Heart left ventricle (tissue), 16 donors: ENCODE results near the gene FAF1. TPM values are rescaled to one million over a fixed set of nuclear protein-coding genes. Genes with fewer than 3 reads are reported as not detected.

Experiments used
- ATAC-seq, 4 donors: fragments of 200-7000 bp; cut with Tn5 transposase; one replicate each; pipeline ENCODE4 v1.9.1; 2020 to 2022; ENCODE audit warnings: moderate library complexity in 4 of 4, mild to moderate bottlenecking in 3 of 4, moderate number of reproducible peaks in 1 of 4
- DNase-seq, 5 donors: peaks; one replicate each; pipeline ENCODE4 v3.0.0-alpha.2; 2020
- H3K27ac ChIP-seq, 12 donors: fragments of 200-600 bp; sonication (generic) in 4 of 12; one replicate each; pipeline versions ENCODE4 v1.5.0 to v1.8.0; 2016 to 2022; ENCODE audit warnings: mild to moderate bottlenecking in 2 of 12
- H3K27me3 ChIP-seq, 9 donors: fragments of 200-600 bp; sonication (generic) in 2 of 9; one replicate each; pipeline versions ENCODE4 v1.5.1 to v1.8.0; 2016 to 2022; ENCODE audit warnings: mild to moderate bottlenecking in 3 of 9
- H3K36me3 ChIP-seq, 9 donors: fragments of 200-600 bp; sonication (generic) in 2 of 9; one replicate each; pipeline versions ENCODE4 v1.5.0 to v1.8.0; 2018 to 2022; ENCODE audit warnings: mild to moderate bottlenecking in 2 of 9
- H3K4me1 ChIP-seq, 12 donors: fragments of 200-600 bp; sonication (generic) in 4 of 12; one replicate each; pipeline versions ENCODE4 v1.5.0 to v1.8.0; 2016 to 2022; ENCODE audit warnings: mild to moderate bottlenecking in 3 of 12
- H3K4me3 ChIP-seq, 12 donors: fragments of 200-600 bp; sonication (generic) in 4 of 12; one replicate each; pipeline versions ENCODE4 v1.5.0 to v1.8.0; 2017 to 2022; ENCODE audit warnings: mild to moderate bottlenecking in 9 of 12, moderate library complexity in 4 of 12
- H3K9me3 ChIP-seq, 12 donors: fragments of 200-600 bp; sonication (generic) in 4 of 12; one replicate each; pipeline versions ENCODE4 v1.5.0 to v1.8.0; 2016 to 2022; ENCODE audit warnings: mild to moderate bottlenecking in 1 of 12
- CTCF ChIP-seq, 12 donors: fragments of 200-600 bp; sonication (generic) in 4 of 12; IDR thresholded peaks; one replicate each; pipeline versions ENCODE4 v1.5.0 to v1.8.0; 2018 to 2022; ENCODE audit warnings: antibody characterized with exemption in 12 of 12, mild to moderate bottlenecking in 5 of 12
- POLR2A ChIP-seq, 2 donors: fragments of 450-650 bp; IDR thresholded peaks; one replicate each; pipeline ENCODE4 v1.6.1; 2017; ENCODE audit warnings: antibody characterized with exemption in 2 of 2, mild to moderate bottlenecking in 2 of 2, moderate library complexity in 2 of 2
- WGBS, 4 donors: extraction: QIAGEN DNeasy Blood & Tissue Kit in 2 of 4; methylation state at CpG; one replicate each; pipeline versions ENCODE4 v1.1.5 to v1.1.7; 2013 to 2018; 5-methylcytosine and 5-hydroxymethylcytosine counted together
- intact Hi-C, 10 donors: fragments of 100-400 bp; cut with DNase I; formaldehyde crosslinking; loops; one replicate each; pipeline versions ENCODE4 v1.11.1 to v1.14.2; 2022
- polyA plus RNA-seq, 2 donors: library from polyadenylated mRNA; stranded (reverse); fragments of 200-250 nt; gene quantifications; one replicate each; pipeline ENCODE4 v1.2.3, GENCODE V29; 2013
- total RNA-seq, 9 donors: library from RNA; depleted of rRNA in 2 of 9; stranded (reverse); fragments of >200 nt in 2 of 9; fragmentation: NEBNext Ultra II Directional in 3 of 9; extraction: Animal tissue kit (Norgen Biotek cat#: 25700) in 3 of 9; gene quantifications; one replicate each; pipeline versions ENCODE4 v1.1.0 to v1.2.4, GENCODE V29; 2016 to 2023
- donor health status: ischemic (EF 13 %, LVEDD 7.1; RV severe dilation, severe dysfunction).
- donor health status: healthy with polysubstance abuse.
- donor health status: DM: no; HTN: yes; CAD: no.
- donor health status: DM: no; HTN: no; CAD: no.
- donor health status: ischemic (EF 25% LVEDD 6.9; RV normal size, moderate dysfunction).
- donor health status: ischemic (EF 25% LVEDD 5.7; RV mildly dilated, moderate dysfunction).
- donor health status: healthy.
- donor health status: DM: yes; HTN: yes; CAD: no.
- donor health status: ischemic (EF 35%, LVEDD 5.7; RV mildly dilated, moderate dysfunction).
- donor health status: nonischemic (EF 11% LVEDD 7.7; RV severe dilation, severe dysfunction).
- donor health status: DM: yes; HTN: yes; CAD: no.
- donor health status: PGD.
- donor health status: ischemic (EF 29% LVEDD 5.4; RV normal size, mild dysfunction).
- donor health status: nonischemic (EF 23%, LVEDD 6.1; RV moderate dilation, normal function).

FAF1 gene
- total and polyA plus RNA-seq, 11 donors, result 41.0 to 112 (median 81.3) TPM

- peaks cover 0 to 5% (median 0%) of the 10 kb centered on the region in 12 donors for H3K9me3 ChIP-seq
- peaks cover 62 to 99% (median 87%) of the 10 kb centered on the region in 9 donors for H3K27me3 ChIP-seq
- WGBS, 4 donors, result 7 to 11% (median 10%) methylated on average over 16 to 20 of the region's 20 CpGs
- no peak overlapping the region for H3K27ac ChIP-seq
- H3K36me3 ChIP-seq, result no peaks in the 10 kb centered on the region
- DNase-seq (no peak), ATAC-seq (no peak)
- H3K4me3 ChIP-seq, result peak overlapping the region in 9 of 12 donors; percentile 24 to 48 (median 40)
- intact Hi-C loops, result no loop called here
- TF ChIP-seq CTCF (IDR thresholded peaks at IDR 0.05) (no peak), POLR2A (IDR thresholded peaks at IDR 0.05) (no peak)
- H3K4me1 ChIP-seq, result peaks cover 0 to 63% (median 22%) of the 10 kb centered on the region in 12 donors
Observed at GRCh38 chr1:50417946-50418599, 542.0 kb downstream of the FAF1 start.

DNA sequence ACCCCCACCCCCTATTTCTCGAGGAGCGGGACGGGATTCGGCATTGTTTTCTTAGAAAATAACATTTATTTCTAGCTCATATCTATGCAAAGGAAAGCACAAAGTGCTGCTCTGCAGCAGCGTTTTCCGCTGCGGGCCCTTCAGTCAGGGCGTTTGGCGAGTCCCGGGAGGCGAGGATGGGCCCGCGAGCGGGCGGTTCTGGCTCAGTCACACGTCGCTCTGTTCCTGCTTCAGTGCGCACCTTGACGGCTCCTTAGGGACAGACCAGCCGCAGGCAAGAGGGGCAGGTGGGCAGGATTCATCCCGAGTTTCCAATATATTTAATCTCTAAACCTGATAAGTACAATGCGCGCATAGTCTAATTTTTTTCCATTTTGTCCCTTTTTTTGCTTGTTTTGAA lies 542.6 kb downstream of the FAF1 start:
- intact Hi-C loops, result no loop called here
- no peak overlapping the region for H3K27ac ChIP-seq
- no peak for ATAC-seq
- H3K4me1 ChIP-seq, result peaks cover 0 to 57% (median 17%) of the 10 kb centered on the region in 12 donors
- no peak for DNase-seq
- H3K27me3 ChIP-seq, result peaks cover 58 to 99% (median 81%) of the 10 kb centered on the region in 9 donors
- H3K36me3 ChIP-seq, result no peaks in the 10 kb centered on the region
- WGBS, 4 donors, result 6 to 13% (median 8%) methylated on average over 18 to 23 of the region's 23 CpGs
- TF ChIP-seq POLR2A (IDR thresholded peaks at IDR 0.05), result no peak
- no peak for TF ChIP-seq CTCF (IDR thresholded peaks at IDR 0.05)
- H3K4me3 ChIP-seq, result peak overlapping the region in 1 of 12 donors; percentile 17
- peaks cover 0 to 10% (median 0%) of the 10 kb centered on the region in 12 donors for H3K9me3 ChIP-seq

DNA sequence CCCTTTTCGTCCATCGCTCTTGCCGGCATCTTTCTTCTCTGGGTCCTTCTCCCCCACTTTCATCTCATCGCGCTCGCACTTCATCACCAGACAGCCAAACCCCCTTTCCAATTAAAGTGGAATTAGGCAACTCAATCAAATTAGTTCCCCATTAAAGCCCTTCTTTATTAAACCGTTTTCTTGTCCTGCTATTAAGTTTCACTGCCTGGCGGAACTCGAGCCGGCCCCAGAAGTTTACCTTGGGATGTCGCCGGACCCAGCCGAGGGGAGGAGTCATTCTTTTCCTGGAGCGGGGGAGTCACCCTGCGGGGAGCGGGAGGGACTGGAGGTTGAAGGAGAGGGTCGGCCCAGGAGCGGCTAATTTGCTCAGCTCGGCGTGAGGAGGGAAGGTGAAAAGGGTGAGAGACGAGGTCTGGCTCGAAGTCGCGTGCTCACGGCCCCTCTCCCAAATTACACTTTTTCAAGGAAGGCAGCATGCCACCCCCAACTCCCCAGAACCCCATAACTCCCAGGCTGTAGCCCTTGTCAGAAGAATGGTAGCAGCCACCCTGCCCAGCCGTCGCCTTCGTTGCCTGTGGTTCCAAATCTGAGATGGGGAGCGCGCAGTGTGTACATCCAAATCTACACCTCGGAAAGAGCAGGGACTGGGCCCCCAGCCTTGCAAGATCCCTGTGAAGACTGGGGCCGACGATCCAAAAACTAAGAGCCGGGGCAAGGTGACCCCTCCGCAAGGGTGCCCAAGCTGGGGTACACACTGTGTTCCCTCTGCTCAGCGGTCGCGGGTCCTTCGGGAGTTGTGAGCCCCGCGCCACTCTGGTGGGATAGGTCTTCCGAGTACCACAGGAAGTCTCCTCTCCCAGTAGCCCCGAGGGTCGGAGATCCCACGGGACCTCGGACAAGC lies 543.3 kb downstream of the FAF1 start:
- Histone ChIP-seq H3K4me3 (peak overlapping the region in 1 of 12 donors; percentile 17), H3K4me1 (peaks cover 0 to 56% (median 15%) of the 10 kb centered on the region in 12 donors), H3K27me3 (peaks cover 51 to 95% (median 76%) of the 10 kb centered on the region in 9 donors), H3K9me3 (peaks cover 0 to 12% (median 0%) of the 10 kb centered on the region in 12 donors), H3K27ac (no peak overlapping the region), H3K36me3 (no peaks in the 10 kb centered on the region)
- DNase-seq, result no peak
- no peak for ATAC-seq
- WGBS, 4 donors, result 2 to 3% (median 2%) methylated on average over 39 to 46 of the region's 46 CpGs
- intact Hi-C loops, result no loop called here
- TF ChIP-seq CTCF (IDR thresholded peaks at IDR 0.05) (no peak), POLR2A (IDR thresholded peaks at IDR 0.05) (no peak)

GRCh38 chr1:50416150-50416527 lies 543.9 kb downstream of the FAF1 start:
- Histone ChIP-seq H3K36me3 (no peaks in the 10 kb centered on the region), H3K27me3 (peaks cover 47 to 91% (median 69%) of the 10 kb centered on the region in 9 donors), H3K4me1 (peaks cover 0 to 53% (median 15%) of the 10 kb centered on the region in 12 donors), H3K4me3 (no peak overlapping the region), H3K27ac (no peak overlapping the region), H3K9me3 (peaks cover 0 to 12% (median 0%) of the 10 kb centered on the region in 12 donors)
- no peak for ATAC-seq
- intact Hi-C loops, result no loop called here
- DNase-seq, result no peak
- TF ChIP-seq POLR2A (IDR thresholded peaks at IDR 0.05), result no peak
- WGBS, 4 donors, result 1 to 2% (median 2%) methylated on average over 17 to 25 of the region's 25 CpGs
